GM18511 (cell line): ENCODE data around the gene XKR7.
"Not testable (repeated sequence)": the region's sequence is repeated elsewhere in the genome, so short reads cannot be mapped to it uniquely, and the experiment has no call there.

ENCODE experiments used
- ATAC-seq: cut with Tn5 transposase; IDR thresholded peaks from one replicate; pipeline ENCODE4 v1.9.1; 2021; ENCODE audit warnings: mild to moderate bottlenecking, moderate library complexity; ENCODE audit not compliant: unreplicated experiment

The XKR7 gene

DNA sequence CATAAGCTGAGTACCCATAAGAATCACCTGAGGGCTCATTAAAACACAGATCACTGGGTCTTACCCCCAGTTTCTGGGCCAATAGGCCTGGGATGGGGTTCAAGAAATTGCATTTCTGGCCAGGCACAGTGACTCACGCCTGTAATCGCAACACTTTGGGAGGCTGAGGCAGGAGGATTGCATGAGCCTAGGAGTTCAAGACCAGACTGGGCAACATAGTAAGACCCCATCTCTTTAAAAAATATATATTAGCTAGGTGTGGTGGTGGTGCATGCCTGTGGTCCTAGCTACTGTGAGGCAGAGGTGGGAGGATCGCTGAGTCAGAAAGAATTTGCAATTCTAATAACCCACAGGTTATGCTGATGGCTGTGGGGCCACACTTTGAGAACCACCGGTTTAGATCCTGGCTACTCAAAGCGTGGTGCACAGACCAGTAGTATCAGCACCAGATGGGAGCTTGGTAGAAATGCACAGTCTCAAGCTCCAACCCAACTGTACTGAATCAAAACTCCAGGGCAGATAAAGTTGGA lies 44.3 kb downstream of the XKR7 start:
- no peak for ATAC-seq

DNA sequence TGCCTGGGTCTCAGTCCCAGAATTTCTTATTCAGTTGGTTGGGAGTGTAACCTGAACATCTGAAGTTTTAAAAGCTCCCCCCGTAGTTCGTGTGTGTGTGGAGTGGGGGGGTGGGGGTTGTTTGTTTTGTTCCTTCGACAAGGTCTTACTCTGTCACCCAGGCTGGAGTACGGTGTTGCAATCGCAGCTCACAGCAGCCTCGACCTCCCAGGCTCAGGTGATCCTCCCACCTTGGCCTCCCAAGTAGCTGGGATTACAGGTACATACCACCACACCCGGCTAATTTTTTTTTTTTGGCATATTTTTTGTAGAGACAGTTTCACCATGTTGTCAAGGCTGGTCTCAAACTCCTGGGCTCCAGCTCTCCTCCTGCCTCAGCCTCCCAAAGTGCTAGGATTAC lies 45.4 kb downstream of the XKR7 start:
- ATAC-seq, result no peak

DNA sequence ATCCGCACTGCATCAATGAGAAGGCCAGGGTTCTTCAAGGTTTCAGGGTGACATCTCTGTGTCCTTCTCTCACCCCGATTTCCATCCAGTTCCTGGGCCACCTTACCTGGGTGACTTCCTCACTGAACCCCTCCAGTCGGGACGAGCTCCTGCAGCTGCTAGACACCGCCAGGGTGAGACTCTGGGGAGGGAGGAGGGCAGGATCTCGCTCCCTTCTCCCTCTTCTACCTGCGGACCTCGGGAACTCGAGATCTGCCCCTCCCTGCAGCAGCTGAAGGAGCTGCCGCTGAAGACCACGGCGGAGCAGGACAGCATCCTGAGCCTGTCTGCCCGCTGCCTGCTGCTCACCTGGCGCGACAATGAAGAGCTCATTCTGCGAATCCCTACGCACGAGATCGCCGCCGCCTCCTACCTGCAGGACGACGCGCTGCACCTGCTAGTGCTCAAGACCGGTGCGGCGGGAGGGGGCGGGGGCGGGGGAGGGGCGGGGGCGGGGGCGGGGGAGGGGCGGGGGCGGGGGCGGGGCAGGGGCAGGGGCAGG lies 49.8 kb downstream of the XKR7 start:
- ATAC-seq, result no peak

DNA sequence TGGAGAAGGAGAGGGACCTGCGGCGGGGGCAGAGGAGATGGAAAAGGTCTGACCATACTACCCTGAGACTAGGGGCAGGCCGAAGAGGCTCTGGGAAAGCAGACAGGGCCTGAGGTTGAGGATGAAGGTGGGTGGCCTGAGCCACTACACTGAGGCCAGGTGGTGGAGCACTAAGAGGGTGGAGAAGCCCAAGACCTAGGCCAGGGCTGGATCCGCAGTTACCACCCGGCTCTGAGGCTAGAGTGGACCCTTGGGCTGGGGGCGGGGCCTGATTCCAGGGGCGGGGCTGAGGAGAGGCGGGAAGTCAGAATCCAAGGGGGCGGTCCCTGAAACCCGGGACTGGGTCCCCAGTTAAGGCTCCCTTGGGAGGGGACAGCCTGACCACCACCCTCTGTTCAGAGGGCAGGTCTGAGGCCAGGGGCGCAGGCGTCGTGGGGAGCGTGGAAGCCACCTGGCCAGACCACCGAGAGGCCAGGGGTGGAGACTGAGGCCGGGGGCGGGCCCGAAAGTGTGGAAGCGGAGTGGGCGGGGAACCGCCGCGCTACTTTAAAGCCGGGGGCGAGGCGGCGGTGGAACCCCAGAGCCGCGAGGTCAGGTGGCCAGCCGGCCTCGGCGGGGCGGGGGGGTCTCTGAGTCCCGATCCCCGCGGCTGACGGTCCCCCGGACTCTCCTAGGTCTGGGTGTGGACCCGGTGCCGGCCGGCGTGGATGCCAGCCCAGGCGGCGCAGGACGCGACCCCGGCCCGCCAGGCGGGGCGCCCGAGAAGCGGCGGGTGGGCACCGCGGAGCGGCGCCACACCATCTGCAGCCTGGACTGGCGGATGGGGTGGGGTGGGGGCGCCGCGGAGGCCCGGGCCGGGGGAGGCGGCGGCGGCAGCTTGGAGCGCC lies 50.6 kb downstream of the XKR7 start:
- ATAC-seq, result no peak

DNA sequence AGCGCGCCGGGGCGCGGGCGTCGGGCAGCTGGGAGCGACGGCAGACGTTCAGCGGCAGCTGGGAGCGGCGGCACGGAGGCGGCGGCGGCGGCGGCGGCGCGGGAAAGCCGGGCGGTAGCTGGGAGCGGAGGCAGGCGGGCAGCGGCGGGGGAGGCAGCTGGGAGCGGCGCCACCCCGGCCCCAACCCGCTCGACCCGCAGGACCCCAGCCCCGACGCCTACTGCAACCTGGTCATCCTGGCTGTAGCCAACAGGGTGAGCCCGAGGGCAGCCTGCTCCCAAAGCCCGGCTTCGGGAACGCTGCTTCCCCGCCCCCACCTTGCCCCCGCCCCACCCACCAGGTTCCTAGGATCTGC lies 51.2 kb downstream of the XKR7 start:
- ATAC-seq, result no peak

GRCh38 chr20:32019563-32020463 lies 51.9 kb downstream of the XKR7 start:
- no peak for ATAC-seq

- ATAC-seq, result no peak
Observed at GRCh38 chr20:32021091-32021490, 53.1 kb downstream of the XKR7 start.

- ATAC-seq, result no peak
Observed at GRCh38 chr20:32024683-32025295, 56.8 kb downstream of the XKR7 start.

- no peak for ATAC-seq
Observed at GRCh38 chr20:32027643-32028042, 59.7 kb downstream of the XKR7 start.

DNA sequence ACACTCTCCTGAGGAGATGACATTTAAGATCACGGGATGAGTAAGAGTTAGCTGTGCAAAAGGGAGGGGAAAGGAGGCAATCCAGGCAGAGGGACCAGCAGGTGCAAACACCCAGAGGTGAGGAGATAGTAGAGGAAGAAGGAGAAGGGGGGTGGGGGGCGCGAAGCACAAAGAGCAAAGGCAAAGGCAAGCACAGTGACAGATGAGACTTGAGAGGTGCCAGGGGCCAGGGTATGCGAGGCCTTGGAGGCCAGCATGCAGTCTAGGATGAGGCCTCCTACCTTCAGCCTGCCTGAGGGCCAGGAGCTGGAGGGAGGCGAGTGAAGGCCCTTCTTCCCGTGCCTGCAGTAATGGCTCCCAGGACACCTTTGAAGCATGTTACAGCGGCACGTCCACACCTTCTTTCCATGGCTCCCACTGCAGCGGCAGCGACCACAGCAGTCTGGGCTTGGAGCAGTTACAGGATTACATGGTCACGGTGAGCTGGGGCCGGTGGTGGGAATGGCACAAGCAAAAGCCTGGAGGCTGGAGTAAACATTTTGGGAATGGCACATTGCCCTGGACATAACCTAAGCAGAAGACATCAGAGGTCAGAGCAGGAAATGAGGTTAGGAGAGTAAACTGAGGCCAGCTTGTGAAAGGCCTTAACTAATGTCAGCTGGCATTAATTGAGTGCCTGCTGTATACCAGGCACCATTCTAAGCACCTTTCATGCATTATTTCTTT lies 60.9 kb downstream of the XKR7 start:
- no peak for ATAC-seq

GRCh38 chr20:32029561-32029960 lies 61.6 kb downstream of the XKR7 start:
- ATAC-seq, result no peak

DNA sequence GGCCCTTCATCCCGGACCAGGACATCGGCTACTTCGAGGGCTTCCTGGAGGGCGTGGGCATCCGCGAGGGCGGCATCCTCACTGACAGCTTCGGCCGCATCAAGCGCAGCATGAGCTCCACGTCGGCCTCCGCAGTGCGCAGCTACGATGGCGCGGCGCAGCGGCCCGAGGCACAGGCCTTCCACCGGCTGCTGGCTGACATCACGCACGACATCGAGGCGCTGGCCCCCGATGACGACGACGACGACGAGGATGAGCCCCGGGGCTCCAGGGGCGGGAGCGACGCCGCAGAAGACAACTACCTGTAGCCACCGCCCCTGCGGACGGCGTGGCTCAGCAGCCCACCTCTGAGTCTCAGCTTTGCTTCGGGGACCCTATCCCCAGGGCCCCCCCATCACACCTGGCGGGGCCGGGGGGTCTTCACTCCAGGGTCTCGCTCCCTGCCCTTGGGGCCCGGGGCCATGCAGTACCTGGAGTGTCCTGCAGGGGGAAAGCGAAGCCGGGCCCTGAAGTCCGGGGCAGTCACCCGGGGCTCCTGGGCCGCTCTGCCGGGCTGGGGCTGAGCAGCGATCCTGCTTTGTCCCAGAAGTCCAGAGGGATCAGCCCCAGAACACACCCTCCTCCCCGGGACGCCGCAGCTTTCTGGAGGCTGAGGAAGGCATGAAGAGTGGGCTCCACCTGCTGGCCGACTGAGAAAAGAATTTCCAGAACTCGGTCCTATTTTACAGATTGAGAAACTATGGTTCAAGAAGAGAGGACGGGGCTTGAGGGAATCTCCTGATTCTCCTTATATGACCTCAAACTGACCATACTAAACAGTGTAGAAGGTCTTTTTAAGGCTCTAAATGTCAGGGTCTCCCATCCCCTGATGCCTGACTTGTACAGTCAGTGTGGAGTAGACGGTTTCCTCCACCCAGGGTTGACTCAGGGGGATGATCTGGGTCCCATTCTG lies 63.3 kb downstream of the XKR7 start:
- no peak for ATAC-seq

DNA sequence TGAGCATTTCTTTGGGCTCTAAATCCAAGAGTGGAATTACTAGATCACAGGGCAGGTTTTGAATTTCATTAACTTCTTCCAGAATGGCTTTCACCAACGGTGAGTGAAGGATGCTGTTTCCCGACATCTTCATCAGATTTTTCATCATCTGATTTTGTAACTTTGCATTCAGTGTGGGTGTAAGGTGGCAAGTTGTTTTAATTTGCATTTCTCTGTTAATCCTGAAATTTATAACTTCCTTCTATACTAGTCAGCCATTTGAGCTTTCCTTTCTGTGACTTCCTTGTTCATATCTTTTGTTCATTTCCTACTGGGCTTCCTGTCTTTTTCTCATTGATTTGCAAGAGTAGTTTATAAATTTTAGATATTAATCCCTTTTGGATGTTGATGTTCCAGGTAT lies 65.4 kb downstream of the XKR7 start:
- ATAC-seq, result no peak

DNA sequence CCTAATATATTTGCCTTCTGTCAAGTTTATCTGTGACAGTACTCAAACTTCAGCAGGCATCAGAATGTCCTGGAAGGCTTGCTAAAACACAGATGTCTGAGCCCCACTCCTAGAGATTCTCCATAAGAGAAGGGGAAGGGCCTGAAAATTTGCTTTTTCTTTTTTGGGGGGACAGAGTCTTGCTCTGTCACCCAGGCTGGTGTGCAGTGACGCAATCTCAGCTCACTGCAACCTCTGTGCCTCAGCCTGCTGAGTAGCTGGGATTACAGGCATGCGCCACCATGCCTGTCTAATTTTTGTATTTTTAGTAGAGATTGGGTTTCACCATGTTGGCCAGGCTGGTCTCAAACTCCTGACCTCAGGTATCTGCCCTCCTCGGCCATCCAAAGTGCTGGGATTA lies 65.8 kb downstream of the XKR7 start:
- not testable (repeated sequence) for ATAC-seq

- no peak for ATAC-seq
Observed at GRCh38 chr20:32034581-32035425, 66.9 kb downstream of the XKR7 start.

DNA sequence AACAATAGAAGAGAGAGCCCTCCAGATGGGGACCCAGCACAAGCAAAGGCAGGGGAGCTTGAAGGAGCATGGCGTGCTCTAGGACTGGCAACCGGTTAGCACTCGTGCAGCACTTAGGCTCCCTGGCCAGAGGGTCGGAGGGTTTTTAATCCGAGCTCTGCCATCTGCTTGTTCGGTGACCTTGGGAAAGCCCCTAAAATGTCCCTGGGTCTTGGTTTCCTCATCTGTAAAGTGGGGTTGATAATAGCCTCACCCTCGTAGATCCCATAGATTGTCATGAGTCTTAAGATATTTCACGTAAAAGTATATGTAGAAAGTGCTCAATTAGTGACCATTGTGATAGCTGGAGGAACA lies 67.5 kb downstream of the XKR7 start:
- ATAC-seq, result no peak

DNA sequence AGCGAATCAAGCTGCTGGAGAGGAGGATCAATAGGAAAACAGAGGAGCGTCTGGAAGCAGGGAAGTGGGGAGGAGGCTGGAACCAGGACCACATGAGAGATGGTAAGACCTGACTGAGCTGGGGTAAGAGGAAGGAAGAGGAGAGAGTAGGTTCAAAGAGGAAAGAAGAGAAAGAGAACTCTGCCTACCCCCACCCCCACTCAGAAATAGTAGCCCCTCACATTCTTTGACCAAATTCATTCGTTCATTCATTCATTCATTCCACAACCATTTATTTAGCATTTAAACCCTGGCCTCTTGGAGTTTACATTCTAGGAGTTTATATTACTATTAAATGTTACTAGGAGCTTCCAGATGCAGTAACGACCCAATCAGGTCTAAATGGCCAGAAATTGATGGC lies 68.3 kb downstream of the XKR7 start:
- no peak for ATAC-seq

DNA sequence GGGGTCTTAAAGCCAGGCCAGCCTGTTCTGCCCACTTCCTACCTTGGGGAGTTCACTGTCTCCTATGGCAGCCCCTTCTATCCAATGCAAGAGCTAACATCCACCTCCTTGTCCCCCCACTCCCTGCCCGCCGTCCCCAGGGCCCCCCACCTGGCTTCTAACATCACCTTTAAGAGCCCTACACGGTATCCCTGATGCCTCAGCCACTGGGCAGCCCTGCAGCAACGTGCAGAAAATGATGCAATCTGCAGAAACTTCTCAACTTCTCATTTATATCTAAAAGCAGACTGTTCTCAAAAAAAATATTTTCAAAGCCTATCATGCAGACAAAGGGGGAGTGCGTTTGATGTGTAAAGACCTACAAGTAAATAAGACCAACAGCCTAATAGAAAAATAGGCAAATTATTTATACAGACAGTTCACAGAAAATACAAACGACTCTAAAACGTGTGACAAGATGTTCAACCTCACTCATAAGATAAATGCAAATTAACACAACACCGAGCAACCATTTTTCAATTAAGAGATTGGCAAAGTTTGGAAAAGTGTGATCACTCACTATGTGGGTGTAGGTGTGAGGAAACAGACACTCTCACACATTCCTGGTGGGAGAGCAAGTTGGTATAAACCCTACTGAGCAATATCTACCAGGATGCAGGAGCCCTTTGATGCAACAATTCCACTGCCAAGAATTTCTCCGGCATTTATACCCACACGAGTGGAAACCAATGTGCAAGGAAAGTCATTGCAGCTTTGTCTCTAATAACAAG lies 69.0 kb downstream of the XKR7 start:
- ATAC-seq, result no peak
